HepG2 (cell line): ENCODE measurements around the gene STXBP2. TPM values are rescaled to one million over a fixed set of nuclear protein-coding genes. Genes with fewer than 3 reads are reported as not detected.

Experiments
- ATAC-seq: fragments of 200-7000 bp; cut with Tn5 transposase; 3 replicates; pipeline ENCODE4 v1.9.1; 2020; ENCODE audit warnings: mild to moderate bottlenecking, moderate library complexity
- BruUV-seq: library from RNA; stranded (reverse); fragments of 400-500 nt; replicated peaks from 2 replicates; lab custom pipeline; 2021; lab: Mats Ljungman, UMichigan
- CTCF ChIA-PET: fragments of 300-600 bp; formaldehyde crosslinking; extraction: SDS; loops from one replicate; lab custom pipeline; 2021; ENCODE audit warnings: low total read pairs, inconsistent platforms, low intra/inter-chr PET ratio; lab: Yijun Ruan, JAX
- POLR2A ChIA-PET: fragments of 350-600 bp; sonication (Branson Sonifier 250); formaldehyde crosslinking; loops from one replicate; lab custom pipeline; 2020; ENCODE audit warnings: antibody characterized with exemption, inconsistent platforms; lab: Yijun Ruan, JAX
- DNase-seq: peaks from one replicate; pipeline ENCODE4 v3.0.0-alpha.2; 2015; ENCODE audit warnings: low spot score
- FAIRE-seq: peaks from 3 replicates; lab custom pipeline; 2011; peaks lifted over from hg19 to GRCh38; lab: Jason Lieb, UNC
- H2AFZ ChIP-seq: one replicate; pipeline ENCODE4 v1.6.1; 2011; ENCODE audit warnings: low read length, inconsistent platforms
- H3K27ac ChIP-seq: fragments of 300-600 bp; 3 replicates; pipeline ENCODE4 v1.8.0; 2011; ENCODE audit warnings: mixed run types, mild to moderate bottlenecking, mixed read lengths, low read length, inconsistent platforms; ENCODE audit not compliant: insufficient read depth; ENCODE audit errors: extremely low read length
- H3K27me3 ChIP-seq, 2 experiments: fragments of 200-600 bp in 1 of 2; 2 replicates in 1 of 2; 3 replicates in 1 of 2; pipeline versions ENCODE4 v1.6.0 to v1.8.0; 2011; ENCODE audit warnings: low read length in 2 of 2, mild to moderate bottlenecking in 2 of 2, moderate library complexity in 2 of 2, inconsistent platforms in 1 of 2; ENCODE audit not compliant: insufficient read depth in 2 of 2, control insufficient read depth in 1 of 2
- H3K36me3 ChIP-seq, 2 experiments: fragments of 200-600 bp in 1 of 2; replicated peaks in 1 of 2; 2 replicates in 1 of 2; 3 replicates in 1 of 2; pipeline versions ENCODE4 v1.5.1 to v1.8.0; 2011; ENCODE audit warnings: low read length in 2 of 2, inconsistent platforms in 1 of 2; ENCODE audit not compliant: insufficient read depth in 2 of 2, control insufficient read depth in 1 of 2
- H3K4me1 ChIP-seq: 2 replicates; pipeline ENCODE4 v1.5.1; 2012; ENCODE audit warnings: low read length, inconsistent platforms; ENCODE audit not compliant: insufficient read depth
- H3K4me2 ChIP-seq: 2 replicates; pipeline ENCODE4 v1.6.0; 2011; ENCODE audit warnings: low read depth, low read length, inconsistent platforms
- H3K4me3 ChIP-seq, 3 experiments: fragments of 200-600 bp in 1 of 3; sonication (generic), shearing (Covaris generic) in 1 of 3; replicated peaks in 1 of 3; 2 replicates each; pipeline ENCODE4 v1.5.1; 2011 to 2016; ENCODE audit warnings: low read length in 3 of 3, inconsistent platforms in 2 of 3, low read depth in 2 of 3, mild to moderate bottlenecking in 2 of 3, control low read depth in 1 of 3, mixed read lengths in 1 of 3; ENCODE audit not compliant: insufficient read depth in 1 of 3
- H3K79me2 ChIP-seq: one replicate; pipeline ENCODE4 v1.6.1; 2011; ENCODE audit warnings: low read length, inconsistent platforms; ENCODE audit not compliant: insufficient read depth
- H3K9ac ChIP-seq: 2 replicates; pipeline ENCODE4 v1.6.0; 2011; ENCODE audit warnings: mild to moderate bottlenecking, low read depth, low read length, inconsistent platforms; ENCODE audit not compliant: insufficient read depth
- H3K9me3 ChIP-seq: 2 replicates; pipeline ENCODE4 v1.5.1; 2012; ENCODE audit warnings: mild to moderate bottlenecking, low read length
- H4K20me1 ChIP-seq: 2 replicates; pipeline ENCODE4 v1.6.0; 2011; ENCODE audit warnings: inconsistent platforms, mild to moderate bottlenecking, low read length, moderate library complexity; ENCODE audit not compliant: insufficient read depth
- ADNP ChIP-seq: sonication (generic); formaldehyde crosslinking; IDR thresholded peaks from 2 replicates; pipeline ENCODE4 v1.4.0; 2020; ENCODE audit warnings: missing genetic modification reagents
- GPN1 ChIP-seq: sonication (generic); formaldehyde crosslinking; IDR thresholded peaks from 2 replicates; pipeline ENCODE4 v1.5.1; 2020; ENCODE audit warnings: missing genetic modification reagents, borderline replicate concordance
- HOXD1 ChIP-seq: sonication (generic); formaldehyde crosslinking; IDR thresholded peaks from 2 replicates; pipeline ENCODE4 v1.5.0; 2020; ENCODE audit warnings: missing genetic modification reagents
- KAT8 ChIP-seq: IDR thresholded peaks from 2 replicates; pipeline ENCODE4 v1.6.1; 2016; ENCODE audit warnings: missing genetic modification reagents, missing compliant biosample characterization
- NFRKB ChIP-seq: fragments of 450-650 bp; IDR thresholded peaks from 2 replicates; pipeline ENCODE4 v1.6.1; 2017
- REPIN1 ChIP-seq: sonication (generic); formaldehyde crosslinking; IDR thresholded peaks from 2 replicates; pipeline ENCODE4 v1.8.0; 2022; ENCODE audit warnings: missing genetic modification reagents, low read depth, mild to moderate bottlenecking, borderline replicate concordance
- TGIF2 ChIP-seq: IDR thresholded peaks from 2 replicates; pipeline ENCODE4 v1.6.1; 2016; ENCODE audit warnings: control low read depth, missing compliant biosample characterization
- ZNF235 ChIP-seq: sonication (generic); formaldehyde crosslinking; IDR thresholded peaks from 2 replicates; pipeline ENCODE4 v1.8.1; 2023; ENCODE audit warnings: mild to moderate bottlenecking, missing genetic modification reagents, borderline replicate concordance
- ZNF331 ChIP-seq: sonication (generic); formaldehyde crosslinking; IDR thresholded peaks from 2 replicates; pipeline ENCODE4 v1.4.0; 2020; ENCODE audit warnings: missing genetic modification reagents
- ZNF549 ChIP-seq: sonication (generic); formaldehyde crosslinking; IDR thresholded peaks from 2 replicates; pipeline ENCODE4 v1.5.0; 2020; ENCODE audit warnings: missing genetic modification reagents
- ZNF615 ChIP-seq: sonication (generic); formaldehyde crosslinking; IDR thresholded peaks from 2 replicates; pipeline ENCODE4 v1.5.0; 2020; ENCODE audit warnings: mild to moderate bottlenecking, missing genetic modification reagents, borderline replicate concordance
- ZNF768 ChIP-seq: sonication (generic); formaldehyde crosslinking; IDR thresholded peaks from 2 replicates; pipeline ENCODE4 v1.4.0; 2020; ENCODE audit warnings: missing genetic modification reagents
- WGBS: methylation state at CpG from one replicate; pipeline ENCODE4 v1.1.6; 2017; ENCODE audit warnings: low lambda C conversion rate; 5-methylcytosine and 5-hydroxymethylcytosine counted together
- in situ Hi-C: cut with HindIII; loops from 2 replicates; pipeline ENCODE4 v1.10.0; 2017; ENCODE audit warnings: low pct_unique_long_range_greater_than_20kb; ENCODE audit not compliant: extremely low pct_ligation_motif_present
- intact Hi-C: fragments of 100-400 bp; cut with micrococcal nuclease; formaldehyde crosslinking; loops from one replicate; pipeline ENCODE4 v1.10.0; 2022; ENCODE audit not compliant: unreplicated experiment
- polyA plus RNA-seq, 8 experiments: library from polyadenylated mRNA; depleted of rRNA in 3 of 8; stranded (reverse) in 7 of 8; unstranded in 1 of 8; fragments of >200 nt; fragmentation: Illumina TruSeq in 4 of 8; extraction: Trizol in 4 of 8; gene quantifications; 2 replicates each; pipeline versions ENCODE4 v1.2.1 to v1.2.3, GENCODE V29; 2011 to 2016; ENCODE audit warnings: low read depth in 4 of 8, missing spikeins in 1 of 8, mixed read lengths in 1 of 8; ENCODE audit not compliant: insufficient read depth in 1 of 8
- total RNA-seq, 5 experiments: library from RNA; depleted of rRNA; stranded (reverse); fragments of >200 nt; fragmentation: Illumina TruSeq; extraction: Trizol; gene quantifications; 2 replicates each; pipeline ENCODE4 v1.2.3, GENCODE V29; 2016; ENCODE audit warnings: low read depth in 1 of 5
- TF ChIP-seq, protein P1 (sequence below): IDR thresholded peaks from 2 replicates; pipeline ENCODE4 v1.6.1; 2016; ENCODE audit warnings: low read depth, control low read depth
- TF ChIP-seq, protein P2 (sequence below): sonication (generic); formaldehyde crosslinking; IDR thresholded peaks from 2 replicates; pipeline ENCODE4 v1.8.1; 2023; ENCODE audit warnings: mild to moderate bottlenecking, missing genetic modification reagents
- TF ChIP-seq, protein P3 (sequence below): sonication (generic); formaldehyde crosslinking; IDR thresholded peaks from 2 replicates; pipeline ENCODE4 v1.4.0; 2020; ENCODE audit warnings: missing genetic modification reagents
- TF ChIP-seq, protein P4 (sequence below): sonication (generic); formaldehyde crosslinking; IDR thresholded peaks from 2 replicates; pipeline ENCODE4 v1.5.0; 2020; ENCODE audit warnings: mild to moderate bottlenecking, missing genetic modification reagents
- TF ChIP-seq, protein P5 (sequence below): IDR thresholded peaks from 2 replicates; pipeline ENCODE4 v1.6.1; 2016; ENCODE audit warnings: mild to moderate bottlenecking, missing biosample characterization, missing genetic modification reagents

STXBP2 gene
- total and polyA plus RNA-seq, 2 of the 13 experiments (the other 11 are each of a cell fraction or from before 2014, with no cell fraction given) = 22.8 to 40.1 TPM

DNA sequence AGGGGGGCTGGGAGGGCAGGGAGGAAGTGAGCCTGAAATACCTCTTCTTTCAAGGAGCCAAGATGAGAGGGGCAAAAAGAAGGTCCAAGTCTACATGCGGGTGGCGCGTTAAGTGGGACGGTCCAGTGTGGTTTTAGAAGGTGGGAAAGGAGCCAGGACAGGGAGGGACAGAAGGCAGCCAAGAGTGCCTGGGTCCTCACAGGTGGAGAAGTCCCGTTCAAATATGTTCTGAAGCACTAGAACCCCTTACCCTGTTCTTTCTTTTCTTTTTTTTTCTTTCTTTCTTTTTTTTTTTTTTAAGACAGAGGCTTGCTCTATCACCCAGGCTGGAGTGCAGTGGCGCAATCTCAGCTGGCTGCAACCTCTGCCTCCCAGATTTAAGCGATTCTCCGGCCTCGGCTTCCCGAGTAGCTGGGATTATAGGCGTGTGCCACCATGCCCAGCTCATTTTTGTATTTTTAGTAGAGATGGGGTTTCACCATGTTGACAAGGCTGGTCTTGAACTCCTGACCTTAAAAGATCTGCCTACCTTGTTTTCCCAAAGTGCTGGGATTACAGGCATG, 33.9 kb upstream of the STXBP2 start (continued):
- TF ChIP-seq, protein P1, sequence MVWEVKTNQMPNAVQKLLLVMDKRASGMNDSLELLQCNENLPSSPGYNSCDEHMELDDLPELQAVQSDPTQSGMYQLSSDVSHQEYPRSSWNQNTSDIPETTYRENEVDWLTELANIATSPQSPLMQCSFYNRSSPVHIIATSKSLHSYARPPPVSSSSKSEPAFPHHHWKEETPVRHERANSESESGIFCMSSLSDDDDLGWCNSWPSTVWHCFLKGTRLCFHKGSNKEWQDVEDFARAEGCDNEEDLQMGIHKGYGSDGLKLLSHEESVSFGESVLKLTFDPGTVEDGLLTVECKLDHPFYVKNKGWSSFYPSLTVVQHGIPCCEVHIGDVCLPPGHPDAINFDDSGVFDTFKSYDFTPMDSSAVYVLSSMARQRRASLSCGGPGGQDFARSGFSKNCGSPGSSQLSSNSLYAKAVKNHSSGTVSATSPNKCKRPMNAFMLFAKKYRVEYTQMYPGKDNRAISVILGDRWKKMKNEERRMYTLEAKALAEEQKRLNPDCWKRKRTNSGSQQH (CRISPR knock-in tag) = no peak
- TF ChIP-seq KAT8 (CRISPR knock-in tag) (no peak), ZNF615 (CRISPR knock-in tag) (no peak), ZNF549 (CRISPR knock-in tag) (no peak)
- TF ChIP-seq, protein P2, sequence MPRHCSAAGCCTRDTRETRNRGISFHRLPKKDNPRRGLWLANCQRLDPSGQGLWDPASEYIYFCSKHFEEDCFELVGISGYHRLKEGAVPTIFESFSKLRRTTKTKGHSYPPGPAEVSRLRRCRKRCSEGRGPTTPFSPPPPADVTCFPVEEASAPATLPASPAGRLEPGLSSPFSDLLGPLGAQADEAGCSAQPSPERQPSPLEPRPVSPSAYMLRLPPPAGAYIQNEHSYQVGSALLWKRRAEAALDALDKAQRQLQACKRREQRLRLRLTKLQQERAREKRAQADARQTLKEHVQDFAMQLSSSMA = no peak
- TF ChIP-seq, protein P3, sequence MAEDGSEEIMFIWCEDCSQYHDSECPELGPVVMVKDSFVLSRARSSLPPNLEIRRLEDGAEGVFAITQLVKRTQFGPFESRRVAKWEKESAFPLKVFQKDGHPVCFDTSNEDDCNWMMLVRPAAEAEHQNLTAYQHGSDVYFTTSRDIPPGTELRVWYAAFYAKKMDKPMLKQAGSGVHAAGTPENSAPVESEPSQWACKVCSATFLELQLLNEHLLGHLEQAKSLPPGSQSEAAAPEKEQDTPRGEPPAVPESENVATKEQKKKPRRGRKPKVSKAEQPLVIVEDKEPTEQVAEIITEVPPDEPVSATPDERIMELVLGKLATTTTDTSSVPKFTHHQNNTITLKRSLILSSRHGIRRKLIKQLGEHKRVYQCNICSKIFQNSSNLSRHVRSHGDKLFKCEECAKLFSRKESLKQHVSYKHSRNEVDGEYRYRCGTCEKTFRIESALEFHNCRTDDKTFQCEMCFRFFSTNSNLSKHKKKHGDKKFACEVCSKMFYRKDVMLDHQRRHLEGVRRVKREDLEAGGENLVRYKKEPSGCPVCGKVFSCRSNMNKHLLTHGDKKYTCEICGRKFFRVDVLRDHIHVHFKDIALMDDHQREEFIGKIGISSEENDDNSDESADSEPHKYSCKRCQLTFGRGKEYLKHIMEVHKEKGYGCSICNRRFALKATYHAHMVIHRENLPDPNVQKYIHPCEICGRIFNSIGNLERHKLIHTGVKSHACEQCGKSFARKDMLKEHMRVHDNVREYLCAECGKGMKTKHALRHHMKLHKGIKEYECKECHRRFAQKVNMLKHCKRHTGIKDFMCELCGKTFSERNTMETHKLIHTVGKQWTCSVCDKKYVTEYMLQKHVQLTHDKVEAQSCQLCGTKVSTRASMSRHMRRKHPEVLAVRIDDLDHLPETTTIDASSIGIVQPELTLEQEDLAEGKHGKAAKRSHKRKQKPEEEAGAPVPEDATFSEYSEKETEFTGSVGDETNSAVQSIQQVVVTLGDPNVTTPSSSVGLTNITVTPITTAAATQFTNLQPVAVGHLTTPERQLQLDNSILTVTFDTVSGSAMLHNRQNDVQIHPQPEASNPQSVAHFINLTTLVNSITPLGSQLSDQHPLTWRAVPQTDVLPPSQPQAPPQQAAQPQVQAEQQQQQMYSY (CRISPR knock-in tag) = no peak
- TF ChIP-seq, all 625 proteins: peak for 0

DNA sequence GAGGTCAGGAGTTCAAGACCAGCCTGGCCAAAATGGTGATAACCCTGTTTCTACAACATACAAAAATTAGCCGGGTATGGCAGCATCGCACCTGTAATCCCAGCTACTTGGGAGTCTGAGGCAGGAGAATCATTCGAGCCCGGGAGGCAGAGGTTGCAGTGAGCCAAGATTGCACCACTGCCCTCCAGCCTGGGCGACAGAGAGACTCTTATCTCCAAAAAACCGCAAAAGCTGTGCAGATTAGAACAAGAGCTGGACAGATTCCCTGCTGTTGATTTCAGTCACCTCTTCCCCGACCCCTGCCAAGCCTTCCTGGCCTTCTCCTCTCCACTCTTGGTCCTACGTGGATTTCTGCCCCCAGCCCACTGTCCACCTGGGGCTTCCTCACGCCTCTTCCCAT, 33.0 kb upstream of the STXBP2 start:
- no peak for ATAC-seq
- peaks cover 25 to 46% of the 10 kb centered on the region in 2 experiments for H3K36me3 ChIP-seq
- H3K9me3 ChIP-seq = no peaks in the 10 kb centered on the region
- BruUV-seq = no TSS peak
- no peak for FAIRE-seq
- POLR2A ChIA-PET = no interaction called here
- intact Hi-C loops (no loop called here), in situ Hi-C loops (no loop called here)
- H3K4me3 ChIP-seq = no peak overlapping the region
- H3K27ac ChIP-seq = no peak overlapping the region
- peaks cover 42% of the 10 kb centered on the region for H4K20me1 ChIP-seq
- H2AFZ ChIP-seq = no peak overlapping the region
- CTCF ChIA-PET = no interaction called here
- no peak for DNase-seq
- H3K9ac ChIP-seq = no peak overlapping the region
- no peaks in the 10 kb centered on the region; the same call in 1 of the 2 replicates for H3K4me1 ChIP-seq
- H3K79me2 ChIP-seq = peaks cover 38% of the 10 kb centered on the region
- H3K4me2 ChIP-seq = no peak overlapping the region
- no peaks in the 10 kb centered on the region for H3K27me3 ChIP-seq
- 95% methylated on average over 7 of the region's 9 CpGs for WGBS
- TF ChIP-seq REPIN1 (CRISPR knock-in tag) (no peak), TGIF2 (CRISPR knock-in tag) (no peak), ZNF768 (CRISPR knock-in tag) (no peak), NFRKB (no peak), GPN1 (CRISPR knock-in tag) (no peak), ADNP (CRISPR knock-in tag) (no peak), ZNF331 (CRISPR knock-in tag) (no peak), ZNF235 (no peak), HOXD1 (CRISPR knock-in tag) (no peak)
- TF ChIP-seq, protein P4, sequence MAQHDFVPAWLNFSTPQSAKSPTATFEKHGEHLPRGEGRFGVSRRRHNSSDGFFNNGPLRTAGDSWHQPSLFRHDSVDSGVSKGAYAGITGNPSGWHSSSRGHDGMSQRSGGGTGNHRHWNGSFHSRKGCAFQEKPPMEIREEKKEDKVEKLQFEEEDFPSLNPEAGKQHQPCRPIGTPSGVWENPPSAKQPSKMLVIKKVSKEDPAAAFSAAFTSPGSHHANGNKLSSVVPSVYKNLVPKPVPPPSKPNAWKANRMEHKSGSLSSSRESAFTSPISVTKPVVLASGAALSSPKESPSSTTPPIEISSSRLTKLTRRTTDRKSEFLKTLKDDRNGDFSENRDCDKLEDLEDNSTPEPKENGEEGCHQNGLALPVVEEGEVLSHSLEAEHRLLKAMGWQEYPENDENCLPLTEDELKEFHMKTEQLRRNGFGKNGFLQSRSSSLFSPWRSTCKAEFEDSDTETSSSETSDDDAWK (CRISPR knock-in tag) = no peak
- TF ChIP-seq, protein P5, sequence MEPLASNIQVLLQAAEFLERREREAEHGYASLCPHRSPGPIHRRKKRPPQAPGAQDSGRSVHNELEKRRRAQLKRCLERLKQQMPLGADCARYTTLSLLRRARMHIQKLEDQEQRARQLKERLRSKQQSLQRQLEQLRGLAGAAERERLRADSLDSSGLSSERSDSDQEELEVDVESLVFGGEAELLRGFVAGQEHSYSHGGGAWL = no peak
